22Rv1 (cell line): Measurements from ENCODE around the gene ATP8B1.

Source experiments
- H3K27ac ChIP-seq: fragments of 450-650 bp; 2 replicates; pipeline ENCODE4 v1.5.1; 2017
- CTCF ChIP-seq: fragments of 450-650 bp; IDR thresholded peaks from 2 replicates; pipeline ENCODE4 v1.5.1; 2017; ENCODE audit warnings: mild to moderate bottlenecking
- ZFX ChIP-seq: fragments of 450-650 bp; IDR thresholded peaks from 2 replicates; pipeline ENCODE4 v1.6.1; 2017; ENCODE audit warnings: antibody characterized with exemption, borderline replicate concordance

The ATP8B1 gene

GRCh38 chr18:57640749-57641148, 162.4 kb downstream of the ATP8B1 start:
- no peak for TF ChIP-seq CTCF
- TF ChIP-seq ZFX: no peak
- H3K27ac ChIP-seq: no peak overlapping the region

DNA sequence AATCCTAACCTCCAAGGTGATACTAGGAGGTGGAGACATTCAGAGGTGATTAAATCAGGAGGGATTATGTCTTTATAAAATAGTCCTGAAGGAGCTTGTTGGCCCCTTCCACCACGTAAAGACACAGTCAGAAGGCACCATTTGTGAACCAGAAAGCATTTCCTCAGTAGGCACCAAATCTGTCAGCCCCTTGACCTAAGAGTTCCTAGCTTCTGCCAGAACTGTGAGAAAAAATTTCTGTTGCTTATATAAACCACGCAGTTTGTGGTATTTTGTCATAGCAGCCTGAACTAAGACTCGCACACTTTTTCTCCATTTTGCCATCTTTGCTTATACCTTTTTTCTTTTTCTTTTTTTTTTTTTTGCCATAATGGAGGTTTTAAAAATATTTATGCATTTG, 162.9 kb downstream of the ATP8B1 start:
- H3K27ac ChIP-seq: no peak overlapping the region
- no peak for TF ChIP-seq CTCF
- no peak for TF ChIP-seq ZFX

- TF ChIP-seq CTCF (no peak), ZFX (no peak)
- peak overlapping the region; percentile 55 for H3K27ac ChIP-seq
These were observed 167.9 kb downstream of the ATP8B1 start for GRCh38 chr18:57635003-57635822.

GRCh38 chr18:57631697-57632096, 171.4 kb downstream of the ATP8B1 start:
- TF ChIP-seq CTCF (no peak), ZFX (no peak)
- H3K27ac ChIP-seq: peak overlapping the region; percentile 54; the same call in 1 of the 2 replicates

- peak overlapping the region; percentile 54 for H3K27ac ChIP-seq
- TF ChIP-seq ZFX (no peak), CTCF (no peak)
These were observed 172.1 kb downstream of the ATP8B1 start for GRCh38 chr18:57630754-57631595.

DNA sequence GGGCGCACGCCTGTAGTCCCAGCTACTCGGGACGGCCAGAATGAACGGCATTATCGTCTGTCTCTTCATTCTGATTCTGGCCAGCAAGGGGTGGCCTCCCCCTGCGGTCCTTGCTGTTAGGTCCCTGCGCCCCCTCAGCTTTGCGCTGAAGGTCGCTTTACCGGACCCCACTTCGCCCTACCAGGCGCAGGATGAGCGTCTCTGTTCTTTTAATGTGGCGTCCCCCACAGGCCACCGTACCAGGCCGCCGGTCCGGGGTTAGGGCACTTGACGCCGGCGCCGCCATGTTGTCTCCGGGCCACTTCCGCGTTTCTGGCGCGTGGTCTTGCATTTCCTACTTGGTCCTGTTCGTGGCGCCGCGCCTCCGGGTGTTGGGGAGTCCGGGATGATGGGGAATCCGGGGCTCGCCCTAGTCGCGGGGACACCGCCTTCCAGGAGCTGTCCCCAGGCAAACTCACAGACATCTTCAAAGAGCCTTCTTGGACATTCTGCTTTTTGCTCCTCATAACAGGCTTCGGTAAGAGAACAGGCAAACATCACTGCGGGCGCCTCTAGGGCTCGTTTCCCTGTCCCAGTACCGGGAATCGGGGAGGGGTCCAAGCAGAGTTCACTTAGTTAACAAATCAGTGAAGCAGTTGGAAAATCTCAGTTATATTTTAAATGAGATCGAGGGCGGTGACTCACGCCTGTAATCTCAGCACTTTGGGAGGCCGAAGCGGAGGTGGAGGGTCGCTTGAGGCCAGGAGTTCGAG, 172.9 kb downstream of the ATP8B1 start:
- TF ChIP-seq ZFX (no peak), CTCF (peak; percentile 84)
- peak overlapping the region; percentile 54 for H3K27ac ChIP-seq
